Breast epithelium (tissue), 3 donors: ENCODE measurements around the gene ACTL10.
A peak's percentile ranks its signal among the peaks of the same experiment; 100 is the strongest.

Experiments used
- CTCF ChIP-seq, 3 donors: fragments of 450-650 bp; IDR thresholded peaks; one replicate each; pipeline ENCODE4 v1.5.1; 2016 to 2017; ENCODE audit warnings: antibody characterized with exemption in 3 of 3, mild to moderate bottlenecking in 3 of 3, moderate library complexity in 3 of 3
- POLR2A ChIP-seq: fragments of 450-650 bp; IDR thresholded peaks from one replicate; pipeline ENCODE4 v1.6.1; 2016; ENCODE audit warnings: antibody characterized with exemption, mild to moderate bottlenecking, moderate library complexity
- POLR2AphosphoS5 ChIP-seq, 3 donors: sonication (generic); formaldehyde crosslinking; IDR thresholded peaks; one replicate each; pipeline ENCODE4 v1.6.1; 2017; ENCODE audit warnings: antibody characterized with exemption in 3 of 3

- TF ChIP-seq CTCF (IDR thresholded peaks at IDR 0.05) (peak in 1 of 3 donors; percentile 13), POLR2AphosphoS5 (IDR thresholded peaks at IDR 0.05) (peak in 2 of 3 donors; percentile 19 to 24), POLR2A (no peak)
Measured at GRCh38 chr20:33650753-33651561, 15.8 kb upstream of the ACTL10 start.
